Activated B cell treated with CpG ODN at 0.5 μM for 24 hours (primary cell): Measurements from ENCODE around the gene EPB41L4A. TPM values are rescaled to one million over a fixed set of nuclear protein-coding genes. Genes with fewer than 3 reads are reported as not detected.

Experiments
- ATAC-seq: fragments of 200-7000 bp; cut with Tn5 transposase; one replicate; pipeline ENCODE4 v1.10.0; 2021; ENCODE audit warnings: low read depth, mild to moderate bottlenecking, moderate library complexity
- CTCF ChIA-PET: fragments of 350-600 bp; sonication (Branson Sonifier 250); formaldehyde crosslinking; loops from one replicate; lab custom pipeline; 2021; ENCODE audit warnings: antibody characterized with exemption; lab: Charles Lee
- POLR2A ChIA-PET: fragments of 350-600 bp; sonication (Branson Sonifier 250); formaldehyde crosslinking; loops from one replicate; lab custom pipeline; 2021; ENCODE audit warnings: antibody characterized with exemption; lab: Charles Lee
- DNase-seq: peaks from one replicate; pipeline ENCODE4 v3.0.0; 2022
- H3K27ac Mint-ChIP-seq: one replicate; pipeline ENCODE4 v1.8.0; 2020; ENCODE audit warnings: mixed read lengths
- H3K27me3 Mint-ChIP-seq: one replicate; pipeline ENCODE4 v1.8.0; 2021; ENCODE audit warnings: mixed read lengths
- H3K36me3 Mint-ChIP-seq: one replicate; pipeline ENCODE4 v1.8.0; 2021; ENCODE audit warnings: low read depth, mixed read lengths
- H3K4me1 Mint-ChIP-seq: one replicate; pipeline ENCODE4 v1.8.0; 2021; ENCODE audit warnings: mixed read lengths
- H3K4me3 Mint-ChIP-seq: one replicate; pipeline ENCODE4 v1.8.0; 2020; ENCODE audit warnings: mild to moderate bottlenecking, mixed read lengths
- H3K9me3 Mint-ChIP-seq: one replicate; pipeline ENCODE4 v1.8.0; 2020; ENCODE audit warnings: mixed read lengths
- intact Hi-C: fragments of 100-400 bp; cut with micrococcal nuclease; formaldehyde crosslinking; loops from one replicate; pipeline ENCODE4 v1.15.1; 2024
- total RNA-seq: library from RNA; stranded (reverse); gene quantifications from 2 replicates; pipeline ENCODE4 v1.2.3, GENCODE V29; 2022
- TF ChIP-seq, protein P1 (sequence below): fragments of 200-600 bp; IDR thresholded peaks from one replicate; pipeline ENCODE4 v1.8.0; 2022; ENCODE audit warnings: antibody characterized with exemption, mild to moderate bottlenecking

Gene EPB41L4A
- total RNA-seq, 1 donor from 2014 or later = 7.1 TPM

DNA sequence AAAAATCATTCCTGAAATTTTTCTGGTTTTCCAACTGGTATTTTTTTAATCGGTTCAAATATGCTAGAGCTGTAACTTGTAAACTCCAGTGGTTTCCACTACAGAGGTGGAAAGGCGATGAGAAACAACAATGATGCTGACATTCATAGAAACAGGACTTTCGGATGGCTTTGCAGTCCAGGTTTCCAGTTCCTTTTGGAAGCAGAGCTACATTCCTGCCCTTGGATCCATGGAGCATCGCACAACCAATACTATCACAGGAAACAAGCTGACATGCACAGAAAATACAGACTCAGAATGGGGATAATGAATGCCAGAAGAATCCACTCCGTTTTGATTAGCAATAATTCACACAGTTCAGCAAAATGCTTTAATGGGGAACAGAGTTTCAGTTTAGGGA, 140.0 kb downstream of the EPB41L4A start:
- ChIA-PET CTCF (no interaction called here), POLR2A (no interaction called here)
- Mint-ChIP-seq H3K4me3 (no peak overlapping the region), H3K4me1 (no peaks in the 10 kb centered on the region), H3K36me3 (no peaks in the 10 kb centered on the region), H3K27ac (no peak overlapping the region), H3K27me3 (no peaks in the 10 kb centered on the region), H3K9me3 (no peaks in the 10 kb centered on the region)
- no peak for ATAC-seq
- TF ChIP-seq, protein P1, sequence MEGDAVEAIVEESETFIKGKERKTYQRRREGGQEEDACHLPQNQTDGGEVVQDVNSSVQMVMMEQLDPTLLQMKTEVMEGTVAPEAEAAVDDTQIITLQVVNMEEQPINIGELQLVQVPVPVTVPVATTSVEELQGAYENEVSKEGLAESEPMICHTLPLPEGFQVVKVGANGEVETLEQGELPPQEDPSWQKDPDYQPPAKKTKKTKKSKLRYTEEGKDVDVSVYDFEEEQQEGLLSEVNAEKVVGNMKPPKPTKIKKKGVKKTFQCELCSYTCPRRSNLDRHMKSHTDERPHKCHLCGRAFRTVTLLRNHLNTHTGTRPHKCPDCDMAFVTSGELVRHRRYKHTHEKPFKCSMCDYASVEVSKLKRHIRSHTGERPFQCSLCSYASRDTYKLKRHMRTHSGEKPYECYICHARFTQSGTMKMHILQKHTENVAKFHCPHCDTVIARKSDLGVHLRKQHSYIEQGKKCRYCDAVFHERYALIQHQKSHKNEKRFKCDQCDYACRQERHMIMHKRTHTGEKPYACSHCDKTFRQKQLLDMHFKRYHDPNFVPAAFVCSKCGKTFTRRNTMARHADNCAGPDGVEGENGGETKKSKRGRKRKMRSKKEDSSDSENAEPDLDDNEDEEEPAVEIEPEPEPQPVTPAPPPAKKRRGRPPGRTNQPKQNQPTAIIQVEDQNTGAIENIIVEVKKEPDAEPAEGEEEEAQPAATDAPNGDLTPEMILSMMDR = no peak
- intact Hi-C loops = no loop called here
- no peak for DNase-seq

DNA sequence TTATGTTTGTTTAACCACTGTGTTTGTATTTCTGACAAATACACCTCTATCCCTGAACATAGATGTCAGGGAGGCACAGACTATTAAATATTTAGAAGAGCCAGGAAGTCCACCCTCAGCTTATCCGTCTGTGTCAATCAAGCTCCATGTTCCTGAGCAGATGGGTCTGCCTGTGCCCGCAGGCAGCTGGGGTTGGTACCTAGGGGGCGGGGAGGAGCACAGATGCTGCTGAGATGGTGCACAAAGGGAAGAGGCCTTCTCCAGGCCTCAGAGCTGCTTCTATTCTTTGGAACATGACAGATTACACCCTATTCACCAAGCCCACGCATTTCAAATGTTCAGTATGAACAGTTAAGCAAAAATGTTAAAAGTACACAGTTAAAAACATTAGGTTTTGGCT, 142.1 kb downstream of the EPB41L4A start:
- intact Hi-C loops = no loop called here
- DNase-seq (no peak), ATAC-seq (no peak)
- no peaks in the 10 kb centered on the region for H3K4me1 Mint-ChIP-seq
- no peaks in the 10 kb centered on the region for H3K27me3 Mint-ChIP-seq
- H3K27ac Mint-ChIP-seq = no peak overlapping the region
- H3K4me3 Mint-ChIP-seq = no peak overlapping the region
- H3K9me3 Mint-ChIP-seq = no peaks in the 10 kb centered on the region
- CTCF ChIA-PET = interaction anchor here (0.8 kb wide), 1 partner anchor 102 kb away, joined by 3 read pairs; no protein-coding TSS in a partner anchor
- no peaks in the 10 kb centered on the region for H3K36me3 Mint-ChIP-seq
- POLR2A ChIA-PET = no interaction called here
- TF ChIP-seq, protein P1 = no peak

DNA sequence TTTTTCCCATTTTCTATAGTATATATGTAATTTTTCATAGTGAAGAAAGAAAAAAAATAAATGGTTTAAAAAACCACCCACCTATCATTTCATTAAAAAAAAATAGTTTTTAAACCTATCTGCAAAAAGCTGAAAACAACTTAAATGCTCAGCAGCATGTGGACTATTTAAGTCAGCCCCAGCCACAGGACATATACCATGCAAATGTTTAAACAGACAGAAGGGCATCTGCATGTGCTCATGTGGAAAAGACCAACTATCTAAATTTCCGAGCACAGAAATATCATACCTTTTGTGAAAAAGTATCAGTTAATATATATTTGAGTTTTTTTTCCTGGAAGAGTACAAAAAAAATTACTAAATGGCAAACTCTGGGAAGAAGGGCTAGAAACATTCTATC, 143.4 kb downstream of the EPB41L4A start:
- H3K36me3 Mint-ChIP-seq = no peaks in the 10 kb centered on the region
- POLR2A ChIA-PET = no interaction called here
- no peak overlapping the region for H3K4me3 Mint-ChIP-seq
- DNase-seq = no peak
- ATAC-seq = no peak
- H3K27ac Mint-ChIP-seq = no peak overlapping the region
- intact Hi-C loops = no loop called here
- no peaks in the 10 kb centered on the region for H3K4me1 Mint-ChIP-seq
- no peaks in the 10 kb centered on the region for H3K27me3 Mint-ChIP-seq
- CTCF ChIA-PET = no interaction called here
- no peaks in the 10 kb centered on the region for H3K9me3 Mint-ChIP-seq
- TF ChIP-seq, protein P1 = no peak

DNA sequence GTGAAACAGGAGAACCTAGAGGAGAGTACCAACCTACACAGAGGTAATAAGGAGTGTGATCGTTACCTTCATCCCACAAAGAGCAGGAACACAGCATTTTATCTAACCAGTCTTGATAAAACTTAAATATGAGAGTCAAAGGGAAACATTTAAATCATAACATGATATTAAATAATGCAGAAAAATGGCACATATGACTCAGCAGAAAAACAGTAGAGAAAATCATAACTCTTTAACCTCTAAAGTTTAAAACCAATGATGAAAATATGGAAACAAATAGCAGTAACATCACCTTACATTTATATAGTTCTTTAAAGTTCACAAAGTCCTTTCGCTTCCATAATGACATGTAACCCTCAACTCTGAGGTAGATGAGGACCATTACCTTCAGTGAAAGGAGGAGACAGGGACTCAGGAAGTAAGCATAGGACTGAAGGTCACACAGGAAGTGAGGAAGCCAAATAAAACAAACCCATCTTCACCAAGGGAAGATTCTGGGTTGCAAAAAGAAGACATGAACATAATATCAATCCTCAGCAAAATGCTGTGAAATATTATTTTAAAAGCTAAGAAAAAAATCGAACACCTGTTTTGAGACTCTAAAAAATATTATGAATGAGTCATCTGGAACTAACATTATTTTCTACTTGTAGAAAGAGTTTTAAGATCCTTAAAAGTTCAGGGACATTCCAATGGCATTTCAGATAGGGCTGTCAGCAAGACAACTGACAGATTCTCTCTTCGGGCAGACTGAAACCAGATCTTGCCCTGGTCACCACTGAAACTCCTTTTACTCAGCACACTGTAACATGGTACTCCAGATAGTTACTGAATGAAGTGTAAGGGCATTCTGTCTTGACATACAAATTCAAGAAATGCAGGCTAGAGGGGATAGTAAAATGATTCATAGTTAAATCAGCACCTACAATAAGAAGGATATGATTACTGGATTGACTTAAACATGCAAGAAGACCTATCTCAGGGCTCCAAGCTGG, 148.5 kb downstream of the EPB41L4A start:
- ChIA-PET CTCF (no interaction called here), POLR2A (no interaction called here)
- ATAC-seq = no peak
- no peaks in the 10 kb centered on the region for H3K9me3 Mint-ChIP-seq
- TF ChIP-seq, protein P1 = no peak
- DNase-seq = no peak
- no peaks in the 10 kb centered on the region for H3K36me3 Mint-ChIP-seq
- H3K27ac Mint-ChIP-seq = no peak overlapping the region
- H3K4me1 Mint-ChIP-seq = no peaks in the 10 kb centered on the region
- H3K27me3 Mint-ChIP-seq = no peaks in the 10 kb centered on the region
- H3K4me3 Mint-ChIP-seq = no peak overlapping the region
- intact Hi-C loops = no loop called here

DNA sequence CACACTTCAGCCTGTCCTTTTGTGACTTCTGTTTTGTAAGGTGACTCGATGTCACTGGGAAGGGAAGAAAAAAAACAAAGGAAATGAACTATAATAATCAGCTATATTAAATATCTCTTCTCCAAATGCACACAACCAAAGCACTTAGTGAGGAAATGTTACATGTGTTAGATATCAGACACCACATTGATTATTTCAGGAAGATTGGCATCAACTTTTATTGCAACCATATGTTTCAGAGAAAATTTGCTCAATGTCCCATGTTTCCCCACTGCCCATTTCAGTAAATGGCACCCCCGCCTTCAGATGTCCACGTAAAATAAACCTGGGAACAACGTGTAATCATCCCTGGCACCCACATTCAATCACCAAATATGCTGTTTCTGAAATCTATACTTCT, 151.8 kb downstream of the EPB41L4A start:
- Mint-ChIP-seq H3K36me3 (peaks cover 4% of the 10 kb centered on the region), H3K9me3 (no peaks in the 10 kb centered on the region), H3K4me3 (no peak overlapping the region), H3K4me1 (no peaks in the 10 kb centered on the region), H3K27ac (no peak overlapping the region), H3K27me3 (no peaks in the 10 kb centered on the region)
- DNase-seq (no peak), ATAC-seq (no peak)
- ChIA-PET POLR2A (no interaction called here), CTCF (interaction anchor here (0.7 kb wide), 1 partner anchor 153 kb away, joined by 3 read pairs; no protein-coding TSS in a partner anchor)
- intact Hi-C loops = no loop called here
- TF ChIP-seq, protein P1 = no peak
